GM18511 (cell line): ENCODE data around the gene ZAR1.

Experiments used
- ATAC-seq: cut with Tn5 transposase; IDR thresholded peaks from one replicate; pipeline ENCODE4 v1.9.1; 2021; ENCODE audit warnings: mild to moderate bottlenecking, moderate library complexity; ENCODE audit not compliant: unreplicated experiment

The ZAR1 gene

DNA sequence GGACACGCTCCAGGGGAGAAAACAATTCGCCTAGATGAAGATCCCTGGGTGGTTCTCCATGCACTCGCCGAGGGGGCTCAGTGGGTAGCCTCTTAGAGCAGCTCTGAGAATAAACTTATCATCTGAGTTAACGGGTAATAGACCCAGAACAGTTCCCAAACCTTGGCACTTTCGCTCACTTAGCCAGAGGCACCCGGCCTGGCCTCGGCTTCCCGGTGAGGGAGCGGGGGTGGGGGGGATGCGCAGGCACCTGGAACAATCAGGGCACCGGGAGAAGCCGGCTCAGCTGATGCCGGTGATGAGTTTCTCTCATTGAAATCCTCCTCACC, 405 bp upstream of the ZAR1 start:
- no peak for ATAC-seq

DNA sequence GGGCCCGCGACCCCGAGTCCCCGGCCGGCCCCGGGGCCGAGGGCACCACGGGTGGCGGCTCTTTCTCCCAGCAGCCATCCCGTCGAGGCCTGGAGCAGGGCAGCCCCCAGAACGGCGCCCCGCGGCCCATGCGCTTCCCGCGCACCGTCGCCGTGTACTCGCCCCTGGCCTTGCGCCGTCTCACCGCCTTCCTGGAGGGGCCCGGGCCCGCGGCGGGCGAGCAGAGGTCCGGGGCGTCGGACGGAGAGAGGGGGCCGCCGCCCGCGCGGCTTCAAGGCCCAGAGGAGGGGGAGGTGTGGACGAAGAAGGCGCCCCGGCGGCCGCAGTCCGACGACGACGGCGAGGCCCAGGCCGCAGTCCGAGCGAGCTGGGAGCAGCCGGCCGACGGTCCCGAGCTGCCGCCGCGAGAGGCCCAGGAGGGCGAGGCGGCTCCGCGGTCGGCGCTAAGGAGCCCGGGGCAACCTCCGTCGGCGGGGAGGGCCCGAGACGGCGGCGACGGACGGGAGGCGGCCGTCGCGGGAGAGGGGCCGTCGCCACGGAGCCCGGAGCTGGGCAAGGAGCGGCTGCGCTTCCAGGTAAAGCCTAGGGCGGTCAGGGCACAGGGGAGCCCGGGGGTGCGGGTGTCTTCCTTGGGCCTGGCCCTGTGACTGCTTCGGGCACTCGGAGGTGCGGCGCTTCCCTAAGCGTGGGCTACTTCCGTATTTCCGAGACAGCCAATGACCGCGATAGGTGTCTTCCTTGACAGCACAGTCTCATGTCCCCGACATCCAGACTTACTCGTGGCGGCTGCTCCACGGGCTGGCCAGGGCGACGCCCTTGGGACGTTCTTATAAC, 845 bp downstream of the ZAR1 start:
- ATAC-seq = no peak

DNA sequence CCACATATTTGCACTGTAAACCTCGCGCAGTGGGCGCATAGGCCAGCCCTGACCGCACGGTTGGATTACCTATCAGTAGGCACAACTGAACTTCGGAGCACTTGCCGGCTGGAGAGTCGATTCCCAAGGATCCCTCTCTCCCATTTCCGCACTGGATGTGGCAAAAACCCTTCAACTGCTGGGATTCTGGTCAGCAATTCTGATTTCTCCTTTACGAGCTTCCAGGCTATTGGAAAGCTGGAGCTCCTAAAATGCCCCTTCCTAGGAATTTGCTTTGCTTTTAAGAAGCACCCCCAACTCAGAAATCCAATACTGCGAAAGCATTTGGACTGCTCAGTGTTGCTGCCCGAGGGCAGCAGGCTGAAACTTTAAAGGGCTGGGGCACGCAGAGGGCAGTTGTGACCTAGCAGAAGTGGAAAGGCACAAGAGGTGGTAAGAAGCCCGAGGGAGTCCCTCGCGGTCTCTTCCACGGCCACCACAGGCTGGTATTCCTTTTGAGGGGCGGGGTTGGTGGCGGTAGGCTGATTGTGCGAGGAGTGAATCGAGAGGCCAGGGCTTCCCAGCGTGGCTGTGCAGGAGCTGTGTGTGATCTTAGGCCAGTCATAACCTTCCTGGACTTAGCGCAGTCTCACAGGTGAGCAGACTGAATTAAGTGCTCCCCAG, 1.6 kb downstream of the ZAR1 start:
- ATAC-seq = no peak

DNA sequence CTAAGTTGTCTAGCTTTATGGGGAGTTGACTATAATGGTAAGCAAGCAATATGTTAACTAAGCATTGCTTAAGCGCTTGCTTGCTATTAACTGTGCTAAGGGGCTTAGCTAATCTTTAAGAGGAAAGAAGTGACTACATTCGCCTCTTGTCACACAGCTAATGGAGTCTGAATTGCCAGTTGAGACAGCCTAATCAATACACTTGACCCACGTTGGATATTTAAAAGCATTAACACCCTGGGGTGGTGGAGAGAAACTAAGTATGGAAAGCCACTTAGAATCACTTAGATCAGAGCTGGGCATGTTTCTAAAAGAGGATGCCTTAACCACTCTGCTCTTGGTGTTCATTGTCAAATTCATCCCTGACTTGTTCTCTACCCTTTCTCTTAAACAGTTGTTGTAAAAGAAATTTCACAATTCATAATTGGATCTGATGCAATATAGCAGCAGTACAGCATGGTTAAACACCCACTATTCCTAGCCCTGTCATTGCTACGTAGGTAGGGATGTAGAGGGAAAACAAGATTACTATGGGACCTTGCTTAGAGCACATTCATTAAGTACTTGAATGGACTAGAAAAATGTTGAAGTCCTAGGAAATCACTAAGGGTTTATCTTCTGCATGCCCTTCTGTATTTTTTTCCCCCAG, 3.5 kb downstream of the ZAR1 start:
- no peak for ATAC-seq

DNA sequence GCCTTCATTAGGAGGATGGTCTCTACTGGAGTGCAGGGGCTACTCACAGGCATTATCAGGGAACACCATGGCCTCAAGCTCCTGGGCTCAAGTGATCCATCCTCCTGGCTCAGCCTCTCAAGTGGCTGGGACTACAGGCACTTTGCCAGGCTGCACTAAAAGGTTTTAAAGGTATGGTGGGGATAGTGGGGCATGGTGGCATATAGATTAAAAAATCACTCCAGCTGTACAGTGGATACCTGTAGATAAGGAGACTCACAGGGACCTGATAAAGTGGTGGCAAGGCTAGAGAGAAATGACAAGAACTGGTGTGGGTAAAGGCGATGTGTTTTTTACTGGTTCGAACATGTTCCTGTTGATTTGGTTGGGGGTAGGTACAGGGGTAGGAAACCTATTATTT, 5.9 kb downstream of the ZAR1 start:
- no peak for ATAC-seq

DNA sequence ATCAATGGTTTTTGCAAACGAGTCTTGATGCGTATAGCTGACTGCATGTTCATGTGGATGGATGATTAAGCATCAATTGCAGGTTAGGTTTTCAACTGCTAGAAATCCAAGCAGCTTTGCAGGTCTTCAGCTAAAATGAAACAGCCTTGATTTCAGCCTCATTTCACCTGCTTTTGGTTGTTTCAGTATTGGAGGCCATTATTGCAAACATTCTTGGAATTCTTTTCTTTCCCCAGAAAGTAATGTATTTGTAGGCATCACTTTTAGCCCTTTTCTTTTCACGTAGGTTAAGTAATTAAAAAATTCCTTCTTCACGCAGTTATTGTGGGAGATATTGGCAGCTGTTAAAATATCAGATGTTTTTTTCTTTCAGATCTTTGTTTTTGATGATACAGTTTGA, 8.8 kb downstream of the ZAR1 start:
- ATAC-seq = no peak

DNA sequence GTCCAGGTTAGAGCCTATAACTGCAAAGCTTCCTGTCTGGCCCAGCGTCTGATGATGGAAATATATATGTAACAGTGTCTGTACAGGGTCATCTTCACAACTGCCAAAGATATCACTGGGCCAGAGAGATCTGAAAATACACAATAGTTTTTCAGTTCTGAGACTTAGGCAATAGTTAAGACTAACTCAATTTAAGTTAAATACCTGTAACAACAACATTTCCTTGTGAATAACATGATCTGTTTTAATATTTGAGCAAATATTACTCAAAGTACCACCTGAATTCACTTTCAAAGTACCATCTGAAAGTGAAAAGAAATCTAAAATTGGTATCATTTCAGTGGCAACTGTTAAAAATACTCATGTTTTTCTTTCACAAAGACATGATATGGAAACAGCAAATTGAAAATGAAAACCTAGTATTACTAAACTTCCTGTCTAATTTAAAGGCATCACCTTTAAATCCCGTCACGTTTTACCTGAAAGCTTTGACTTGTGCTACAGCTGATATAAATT, 9.6 kb downstream of the ZAR1 start:
- ATAC-seq = peak; percentile 88

DNA sequence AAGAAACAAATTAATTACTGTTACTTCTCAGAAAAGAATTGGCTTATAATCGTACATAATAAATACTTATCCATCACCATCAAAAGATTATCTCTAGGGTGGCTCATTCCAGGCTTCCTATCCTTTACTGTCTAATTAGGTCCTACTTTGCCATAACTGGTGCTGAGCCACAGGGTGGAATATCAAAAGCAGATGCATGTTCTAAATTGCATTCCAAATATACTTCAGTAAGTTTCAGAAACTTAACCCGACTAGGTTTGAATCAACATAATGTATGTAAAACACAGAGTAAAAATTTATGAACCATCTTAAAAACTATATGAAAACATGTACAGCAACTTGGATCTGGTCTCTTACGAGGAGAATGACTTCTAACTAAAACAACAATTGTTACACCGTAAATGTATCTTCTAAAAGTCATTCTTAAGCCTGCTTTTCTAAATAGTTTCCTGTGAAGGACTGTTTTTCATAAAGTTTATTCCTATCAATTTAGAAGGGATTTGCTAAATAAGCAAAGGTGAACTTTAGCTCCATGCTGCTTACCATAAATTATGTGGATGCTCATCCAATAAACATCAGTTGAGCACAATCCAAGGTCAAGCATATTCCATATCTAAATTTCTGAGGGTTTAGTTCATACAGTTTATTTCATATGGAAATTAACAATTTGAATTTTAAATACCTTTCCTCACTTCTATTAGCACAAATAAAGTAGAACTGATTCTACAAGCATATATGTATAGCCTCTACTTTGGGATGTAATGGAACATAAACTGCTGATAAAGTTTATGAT, 13.4 kb downstream of the ZAR1 start:
- ATAC-seq = no peak

DNA sequence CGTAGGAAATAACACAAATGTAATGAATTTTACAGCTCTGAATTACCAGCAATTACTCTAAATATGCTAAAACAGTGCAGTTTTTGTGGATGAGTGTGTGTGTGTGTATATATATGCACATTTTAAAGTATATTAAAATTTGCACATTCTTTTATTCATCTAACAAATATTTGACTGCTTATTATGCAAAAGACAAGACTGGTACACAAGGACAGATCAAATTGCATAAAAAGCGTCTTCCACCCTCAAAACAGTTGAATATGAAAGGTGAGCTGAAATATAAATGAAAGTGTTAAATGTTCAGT, 13.9 kb downstream of the ZAR1 start:
- ATAC-seq = no peak

DNA sequence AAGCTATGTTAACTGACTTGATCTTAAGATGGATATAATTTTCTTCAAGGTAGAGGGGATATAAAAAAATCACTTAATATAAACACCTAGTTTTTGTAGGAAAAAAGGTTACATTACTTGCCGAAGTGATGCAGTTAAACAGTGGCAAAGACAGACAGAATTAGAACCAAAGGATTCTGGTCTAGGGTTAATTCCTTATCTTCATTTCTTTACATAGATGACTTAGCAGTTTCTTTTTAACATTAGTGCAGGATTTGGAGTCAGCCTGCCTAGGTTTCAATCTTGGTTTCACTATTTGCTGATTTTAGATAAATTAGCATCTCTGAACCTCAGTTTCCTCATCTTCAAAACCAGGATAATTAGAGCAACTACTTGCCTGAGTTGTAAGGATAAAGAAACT, 14.3 kb downstream of the ZAR1 start:
- no peak for ATAC-seq

DNA sequence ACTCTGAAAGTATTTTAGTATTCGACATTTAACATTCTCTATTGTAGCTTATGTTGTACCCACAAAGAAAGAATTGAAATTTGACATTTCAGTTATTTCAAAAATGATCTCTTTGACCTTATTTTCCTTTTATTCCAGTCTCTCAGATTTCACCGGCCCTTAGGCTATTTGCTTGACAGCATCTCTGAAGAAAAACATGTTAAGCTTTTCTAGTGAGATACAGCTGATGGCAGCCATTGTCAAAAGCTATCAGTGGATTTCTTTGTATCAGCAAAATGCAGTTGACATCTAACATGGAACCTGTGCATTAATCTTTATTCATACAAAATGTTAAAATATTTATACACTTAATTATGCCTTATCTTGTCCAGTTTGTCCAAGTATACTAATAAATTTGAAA, 16.7 kb downstream of the ZAR1 start:
- ATAC-seq = no peak

DNA sequence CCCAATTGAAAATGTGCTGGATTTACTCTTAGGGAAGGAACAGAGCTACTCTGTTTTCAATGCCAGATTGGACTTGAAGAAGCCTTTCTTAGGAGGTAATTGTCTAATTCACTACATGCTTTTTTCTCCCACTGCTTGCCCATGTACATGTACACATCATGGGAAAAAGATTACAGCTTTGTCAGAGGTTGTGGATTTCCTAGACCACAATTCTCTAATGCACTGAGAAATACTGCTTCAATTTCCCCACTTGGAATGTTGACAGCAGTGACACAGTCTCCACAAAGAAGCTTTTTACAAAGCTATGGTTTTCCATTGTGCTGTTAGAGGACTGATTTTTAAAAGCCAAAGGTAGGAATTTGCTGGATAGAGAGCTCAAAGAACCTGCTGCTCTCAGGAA, 19.5 kb downstream of the ZAR1 start:
- no peak for ATAC-seq

DNA sequence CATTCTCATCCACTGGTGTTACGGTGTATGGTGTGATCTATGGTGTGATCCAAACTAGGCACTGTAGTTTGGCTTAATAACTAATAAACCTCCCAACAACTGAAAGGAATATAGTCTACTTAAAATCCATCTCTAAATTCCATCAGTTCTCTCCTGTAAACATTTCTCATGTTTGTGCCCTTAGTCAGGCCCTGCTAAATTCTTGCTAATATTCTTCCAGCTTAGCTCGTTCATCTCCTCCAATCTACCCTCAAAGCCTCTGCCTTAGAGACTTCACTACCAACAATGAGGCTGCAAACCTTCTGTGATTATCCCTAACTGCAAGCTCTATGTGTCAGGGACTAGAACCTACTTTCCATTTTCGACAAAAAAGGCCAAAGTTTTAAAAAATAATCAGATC, 28.1 kb downstream of the ZAR1 start:
- no peak for ATAC-seq

DNA sequence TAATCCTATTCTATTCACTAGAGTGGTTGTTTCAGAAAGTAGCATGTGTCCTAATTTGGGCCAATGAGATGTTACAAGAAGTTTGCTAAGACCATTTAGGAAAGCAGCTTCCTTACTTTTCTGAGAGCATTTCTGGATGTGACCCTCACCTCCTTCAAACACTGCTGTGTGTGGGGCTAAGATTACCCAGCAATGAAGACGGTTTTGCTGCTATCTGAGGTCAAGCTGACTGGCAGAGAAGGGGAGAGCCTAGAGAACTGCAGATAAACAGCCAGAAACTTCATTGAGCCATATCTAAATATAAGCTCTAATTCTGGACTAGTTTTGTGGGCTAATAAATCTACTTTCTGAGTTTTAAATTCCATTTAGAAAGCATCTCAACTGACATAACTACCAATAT, 36.4 kb downstream of the ZAR1 start:
- ATAC-seq = no peak

DNA sequence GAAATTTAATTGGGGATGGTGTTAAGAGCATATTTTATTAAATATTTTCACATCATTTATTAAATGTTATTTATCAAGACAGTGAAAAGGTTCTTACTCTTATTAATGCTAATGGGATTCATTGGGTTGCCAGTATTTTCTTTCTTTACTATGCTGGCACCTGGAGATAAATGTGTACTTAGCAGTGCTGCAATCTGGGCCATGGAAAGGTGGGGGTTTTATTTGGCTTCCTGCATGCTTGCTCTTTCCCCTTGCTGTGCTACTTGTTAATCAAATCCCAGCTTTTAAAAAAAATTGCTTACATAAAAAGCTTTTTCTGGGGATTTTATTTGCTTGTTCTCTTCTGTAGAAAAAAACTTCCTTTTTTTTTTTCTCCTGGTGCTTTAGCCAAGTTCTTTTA, 48.3 kb downstream of the ZAR1 start:
- ATAC-seq = no peak

DNA sequence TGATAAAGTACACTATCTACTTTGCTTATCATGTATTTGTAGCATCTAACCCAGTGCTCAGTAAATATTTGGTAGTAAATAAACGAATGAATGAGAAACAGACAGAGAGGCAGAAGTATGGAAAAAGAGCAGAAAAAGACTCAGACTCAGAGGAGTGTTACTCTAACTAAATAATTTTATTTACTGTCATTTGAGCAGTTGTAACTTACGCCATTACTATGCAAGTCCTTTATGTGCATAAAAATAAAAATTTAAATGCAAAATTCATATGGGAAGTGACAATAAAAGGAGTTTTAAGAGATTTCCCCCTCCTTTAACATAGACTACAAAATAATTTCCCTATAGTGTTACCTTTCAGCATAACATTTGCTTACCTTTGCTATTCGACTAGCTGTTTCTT, 49.5 kb downstream of the ZAR1 start:
- ATAC-seq = no peak

DNA sequence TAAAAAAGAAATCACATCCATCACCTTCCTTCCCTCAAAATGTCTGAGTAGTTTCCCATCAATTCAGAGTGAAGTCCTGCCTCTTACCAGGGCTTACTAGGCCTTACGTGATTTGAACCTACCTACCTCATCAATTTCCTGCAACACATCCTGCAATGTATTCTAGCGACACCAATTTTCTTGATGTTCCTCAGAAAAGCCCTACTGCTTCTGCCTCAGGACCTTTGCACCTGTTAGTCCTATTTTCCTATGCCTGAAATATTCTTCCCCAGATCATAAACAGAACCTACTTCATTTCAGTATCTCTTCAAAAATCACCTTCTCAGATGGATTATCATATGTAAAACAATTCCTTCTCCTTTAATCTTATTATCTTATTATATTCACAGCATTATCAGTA, 52.8 kb downstream of the ZAR1 start:
- no peak for ATAC-seq

DNA sequence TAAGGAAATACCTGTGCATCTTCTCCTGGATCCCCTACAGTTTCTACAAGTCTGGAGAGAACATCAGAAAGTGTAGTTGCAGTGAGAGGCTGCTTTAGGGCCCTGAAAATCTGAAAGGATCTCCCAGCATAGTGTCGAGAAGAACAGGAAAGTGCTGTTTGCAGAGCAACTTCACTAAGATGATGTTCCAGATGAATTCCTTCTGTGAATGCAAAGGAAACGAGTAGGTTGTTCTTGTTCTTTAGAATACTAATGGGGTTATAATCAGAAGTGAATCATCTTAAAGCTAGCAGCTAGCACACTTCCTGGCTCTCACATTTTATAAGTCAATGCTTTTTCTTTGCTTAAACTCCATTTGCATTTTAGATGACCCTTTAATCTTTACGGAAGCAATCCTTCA, 53.7 kb downstream of the ZAR1 start:
- ATAC-seq = no peak
